Suprapubic skin (tissue), 4 donors: ENCODE measurements around the gene NHSL1. TPM values are rescaled to one million over a fixed set of nuclear protein-coding genes. Genes with fewer than 3 reads are reported as not detected.

ENCODE experiments used
- DNase-seq, 2 donors: peaks; one replicate each; pipeline ENCODE4 v3.0.0-alpha.2; 2019; ENCODE audit warnings: low spot score in 2 of 2
- H3K27ac ChIP-seq: fragments of 200-600 bp; sonication (generic); one replicate; pipeline ENCODE4 v1.5.1; 2019
- H3K27me3 ChIP-seq: fragments of 200-600 bp; sonication (generic); one replicate; pipeline ENCODE4 v1.5.1; 2019
- H3K36me3 ChIP-seq: fragments of 200-600 bp; sonication (generic); one replicate; pipeline ENCODE4 v1.5.1; 2019
- H3K4me1 ChIP-seq: fragments of 200-600 bp; sonication (generic); one replicate; pipeline ENCODE4 v1.5.1; 2019
- H3K4me3 ChIP-seq: fragments of 200-600 bp; sonication (generic); one replicate; pipeline ENCODE4 v1.5.1; 2019; ENCODE audit warnings: mild to moderate bottlenecking
- H3K9me3 ChIP-seq: fragments of 200-600 bp; sonication (generic); one replicate; pipeline ENCODE4 v1.5.1; 2019
- EP300 ChIP-seq: sonication (generic); formaldehyde crosslinking; IDR thresholded peaks from one replicate; pipeline ENCODE4 v1.6.1; 2017; ENCODE audit warnings: antibody characterized with exemption
- POLR2A ChIP-seq, 2 donors: fragments of 450-650 bp; IDR thresholded peaks; one replicate each; pipeline ENCODE4 v1.6.1; 2017; ENCODE audit warnings: antibody characterized with exemption in 2 of 2, mild to moderate bottlenecking in 2 of 2, moderate library complexity in 2 of 2
- POLR2AphosphoS5 ChIP-seq, 3 donors: sonication (generic); formaldehyde crosslinking; IDR thresholded peaks; one replicate each; pipeline ENCODE4 v1.6.1; 2017; ENCODE audit warnings: antibody characterized with exemption in 3 of 3
- WGBS: methylation state at CpG from one replicate; pipeline ENCODE4 v1.1.5; 2018; 5-methylcytosine and 5-hydroxymethylcytosine counted together
- total RNA-seq, 4 donors: library from RNA; depleted of rRNA; stranded (reverse); fragments of >200 nt; gene quantifications; one replicate each; pipeline ENCODE4 v1.1.0, GENCODE V29; 2016
- TF ChIP-seq, protein P1 (sequence below), 2 donors: fragments of 200-600 bp in 1 of 2; fragments of 450-650 bp in 1 of 2; sonication (generic) in 1 of 2; IDR thresholded peaks; one replicate each; pipeline ENCODE4 v1.5.1; 2016 to 2019; ENCODE audit warnings: antibody characterized with exemption in 2 of 2, mild to moderate bottlenecking in 1 of 2, moderate library complexity in 1 of 2

Gene NHSL1
- total RNA-seq, 4 donors from 2014 or later: 62.6 to 105 (median 79.8) TPM

DNA sequence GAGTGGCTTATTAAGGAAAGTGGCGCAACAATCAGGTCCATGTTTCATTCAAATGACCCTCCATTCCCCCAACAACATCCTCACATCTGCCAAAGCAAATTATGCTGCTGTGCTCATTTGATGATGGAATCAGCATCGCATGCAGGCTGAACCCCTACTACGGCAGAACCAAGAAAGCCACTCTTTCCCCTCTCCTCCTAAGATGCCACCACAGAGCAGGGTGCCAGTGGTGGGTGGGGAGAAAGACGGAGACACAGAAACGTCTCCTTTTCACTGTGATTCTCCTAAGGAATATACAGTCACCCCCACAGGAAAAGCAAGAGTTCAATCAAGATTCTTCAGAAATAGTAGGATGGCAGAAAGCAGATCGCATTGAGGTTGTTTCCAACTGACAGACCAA, 78.2 kb downstream of the NHSL1 start:
- Histone ChIP-seq H3K27me3 (no peaks in the 10 kb centered on the region), H3K27ac (no peak overlapping the region), H3K36me3 (peaks cover 19% of the 10 kb centered on the region), H3K9me3 (no peaks in the 10 kb centered on the region), H3K4me1 (no peaks in the 10 kb centered on the region), H3K4me3 (no peak overlapping the region)
- 82% methylated on average over 6 of the region's 6 CpGs for WGBS
- TF ChIP-seq POLR2A (IDR thresholded peaks at IDR 0.05) (no peak), POLR2AphosphoS5 (IDR thresholded peaks at IDR 0.05) (no peak), EP300 (no peak)
- TF ChIP-seq, protein P1, sequence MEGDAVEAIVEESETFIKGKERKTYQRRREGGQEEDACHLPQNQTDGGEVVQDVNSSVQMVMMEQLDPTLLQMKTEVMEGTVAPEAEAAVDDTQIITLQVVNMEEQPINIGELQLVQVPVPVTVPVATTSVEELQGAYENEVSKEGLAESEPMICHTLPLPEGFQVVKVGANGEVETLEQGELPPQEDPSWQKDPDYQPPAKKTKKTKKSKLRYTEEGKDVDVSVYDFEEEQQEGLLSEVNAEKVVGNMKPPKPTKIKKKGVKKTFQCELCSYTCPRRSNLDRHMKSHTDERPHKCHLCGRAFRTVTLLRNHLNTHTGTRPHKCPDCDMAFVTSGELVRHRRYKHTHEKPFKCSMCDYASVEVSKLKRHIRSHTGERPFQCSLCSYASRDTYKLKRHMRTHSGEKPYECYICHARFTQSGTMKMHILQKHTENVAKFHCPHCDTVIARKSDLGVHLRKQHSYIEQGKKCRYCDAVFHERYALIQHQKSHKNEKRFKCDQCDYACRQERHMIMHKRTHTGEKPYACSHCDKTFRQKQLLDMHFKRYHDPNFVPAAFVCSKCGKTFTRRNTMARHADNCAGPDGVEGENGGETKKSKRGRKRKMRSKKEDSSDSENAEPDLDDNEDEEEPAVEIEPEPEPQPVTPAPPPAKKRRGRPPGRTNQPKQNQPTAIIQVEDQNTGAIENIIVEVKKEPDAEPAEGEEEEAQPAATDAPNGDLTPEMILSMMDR (IDR thresholded peaks at IDR 0.05): no peak
- DNase-seq: no peak

DNA sequence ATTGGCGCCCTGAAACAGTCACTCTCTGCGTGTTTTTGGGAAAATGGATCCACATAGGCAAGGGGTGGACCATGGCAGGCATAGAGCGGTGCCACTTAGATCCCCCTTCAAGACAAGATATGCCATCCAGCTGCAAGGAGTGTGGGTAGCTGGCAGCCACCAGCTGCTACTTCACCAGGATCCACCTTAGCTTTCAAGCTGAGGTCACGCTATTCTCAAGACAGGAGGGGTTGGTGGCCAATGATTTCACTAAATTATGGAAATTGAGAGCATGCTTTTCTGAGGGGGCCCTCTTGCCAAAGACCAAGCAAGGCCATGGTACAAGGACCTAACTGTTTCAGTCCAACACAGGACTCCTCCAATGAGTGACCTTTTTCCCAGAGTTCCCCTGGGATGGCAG, 78.9 kb downstream of the NHSL1 start:
- no peak for DNase-seq
- H3K36me3 ChIP-seq: peaks cover 19% of the 10 kb centered on the region
- TF ChIP-seq, protein P1 (IDR thresholded peaks at IDR 0.05): no peak
- TF ChIP-seq EP300 (no peak), POLR2A (IDR thresholded peaks at IDR 0.05) (no peak), POLR2AphosphoS5 (IDR thresholded peaks at IDR 0.05) (no peak)
- 96% methylated on average over 4 of the region's 4 CpGs for WGBS
- H3K4me3 ChIP-seq: no peak overlapping the region
- H3K4me1 ChIP-seq: no peaks in the 10 kb centered on the region
- H3K27me3 ChIP-seq: no peaks in the 10 kb centered on the region
- H3K9me3 ChIP-seq: no peaks in the 10 kb centered on the region
- H3K27ac ChIP-seq: no peak overlapping the region

DNA sequence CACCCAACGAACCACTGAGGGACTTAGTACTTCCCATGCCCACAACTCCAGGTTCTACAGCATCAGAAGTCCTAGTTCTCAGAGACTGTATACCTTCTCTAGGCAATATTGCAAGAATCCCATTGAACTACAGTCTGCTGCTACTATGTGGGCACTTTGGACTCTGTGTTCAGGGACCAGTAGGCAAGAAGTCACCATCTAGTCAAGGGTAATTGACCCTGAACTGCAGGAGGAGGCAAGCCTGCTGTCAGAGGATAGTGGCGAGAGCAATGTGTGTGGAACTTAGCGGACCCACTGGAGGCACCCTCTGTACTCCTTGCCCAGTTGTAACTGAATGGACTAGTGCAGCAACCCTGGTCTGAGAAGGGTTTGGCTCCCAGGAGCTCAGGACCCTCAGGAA, 79.5 kb downstream of the NHSL1 start:
- H3K4me3 ChIP-seq: no peak overlapping the region
- H3K27me3 ChIP-seq: no peaks in the 10 kb centered on the region
- 100% methylated on average over 1 of the region's 3 CpGs for WGBS
- TF ChIP-seq, protein P1 (IDR thresholded peaks at IDR 0.05): no peak
- TF ChIP-seq EP300 (no peak), POLR2AphosphoS5 (IDR thresholded peaks at IDR 0.05) (no peak), POLR2A (IDR thresholded peaks at IDR 0.05) (no peak)
- peaks cover 24% of the 10 kb centered on the region for H3K36me3 ChIP-seq
- no peak overlapping the region for H3K27ac ChIP-seq
- no peaks in the 10 kb centered on the region for H3K9me3 ChIP-seq
- DNase-seq: no peak
- H3K4me1 ChIP-seq: no peaks in the 10 kb centered on the region

DNA sequence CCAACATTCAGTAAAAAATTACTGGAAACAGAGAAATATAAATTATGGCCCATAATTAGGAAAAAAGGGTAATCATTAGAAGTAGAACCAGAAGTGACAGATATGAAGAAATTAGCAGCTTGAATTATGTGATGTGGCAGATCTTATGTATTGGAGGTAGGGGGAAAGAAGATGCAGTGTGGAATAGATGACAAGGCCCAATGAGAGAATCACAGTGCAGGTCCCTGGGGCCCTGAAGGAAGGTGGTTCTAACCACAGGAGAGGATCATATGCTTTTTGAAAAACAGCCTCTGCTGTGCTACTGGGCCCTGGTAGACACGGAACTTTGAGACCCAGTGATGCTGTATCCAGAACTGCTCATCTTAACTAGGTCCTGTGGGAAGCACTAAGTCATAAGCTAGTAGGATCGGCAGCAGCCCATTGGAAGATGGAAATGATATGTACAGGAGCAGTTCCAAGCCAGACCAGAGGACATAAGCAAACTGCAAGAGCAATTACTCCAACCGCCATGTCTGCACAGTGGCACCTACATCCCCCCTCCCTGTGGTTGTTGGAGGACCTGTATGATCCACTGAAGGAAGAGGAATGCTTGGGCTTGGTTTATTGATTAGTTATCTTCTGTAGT, 81.1 kb downstream of the NHSL1 start:
- DNase-seq: no peak
- TF ChIP-seq POLR2AphosphoS5 (IDR thresholded peaks at IDR 0.05) (no peak), POLR2A (IDR thresholded peaks at IDR 0.05) (no peak), EP300 (no peak)
- TF ChIP-seq, protein P1 (IDR thresholded peaks at IDR 0.05): no peak
- Histone ChIP-seq H3K36me3 (peaks cover 30% of the 10 kb centered on the region), H3K27me3 (no peaks in the 10 kb centered on the region), H3K4me3 (no peak overlapping the region), H3K9me3 (no peaks in the 10 kb centered on the region), H3K4me1 (no peaks in the 10 kb centered on the region), H3K27ac (no peak overlapping the region)
- WGBS: 93% methylated on average over 3 of the region's 3 CpGs

DNA sequence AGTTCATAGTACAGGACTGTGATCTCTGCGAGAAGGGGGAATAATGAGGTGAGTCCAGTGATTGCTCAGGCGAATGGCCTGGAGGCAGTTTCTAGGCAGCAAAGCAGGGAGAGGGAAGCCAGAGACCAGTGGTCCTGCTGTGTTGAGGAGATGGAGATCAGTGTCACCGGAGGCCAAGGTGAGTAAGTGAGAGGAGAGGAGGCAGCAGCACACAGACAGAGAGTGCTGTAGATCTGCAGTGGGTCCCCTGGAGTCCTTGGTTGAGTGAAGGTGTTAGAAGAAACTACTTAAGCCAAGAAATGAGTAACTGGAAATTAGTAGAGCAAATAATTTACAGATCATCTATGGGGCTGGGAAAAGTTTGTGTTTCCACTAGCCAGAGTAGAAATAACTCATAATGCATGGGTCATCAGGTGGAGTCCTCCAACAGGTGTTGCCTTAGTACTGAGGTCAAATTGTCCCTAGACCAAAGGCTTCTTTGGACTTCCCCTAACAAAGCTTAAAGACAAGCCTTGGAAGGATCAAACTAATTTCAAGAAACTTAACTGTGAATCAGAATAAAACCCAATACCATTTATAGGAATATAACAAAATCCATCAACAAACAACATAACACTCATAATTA, 81.7 kb downstream of the NHSL1 start:
- DNase-seq: no peak
- Histone ChIP-seq H3K27ac (no peak overlapping the region), H3K4me1 (no peaks in the 10 kb centered on the region), H3K36me3 (peaks cover 36% of the 10 kb centered on the region), H3K4me3 (no peak overlapping the region), H3K9me3 (no peaks in the 10 kb centered on the region), H3K27me3 (no peaks in the 10 kb centered on the region)
- 90% methylated on average over 3 of the region's 3 CpGs for WGBS
- TF ChIP-seq, protein P1 (IDR thresholded peaks at IDR 0.05): no peak
